Small intestine (tissue), 7 donors: ENCODE data around the gene DENND1A. TPM values are rescaled to one million over a fixed set of nuclear protein-coding genes. Genes with fewer than 3 reads are reported as not detected.

Experiments used
- DNase-seq, 2 donors: peaks; one replicate each; pipeline versions ENCODE4 v3.0.0 to v3.0.0-alpha.2; 2013
- FAIRE-seq: peaks from 2 replicates; lab custom pipeline; 2012; peaks lifted over from hg19 to GRCh38; lab: Jason Lieb, UNC
- H3K27ac ChIP-seq, 3 donors: one replicate each; pipeline ENCODE4 v1.5.1; 2013; ENCODE audit warnings: low read length in 2 of 3, mild to moderate bottlenecking in 2 of 3, control low read depth in 1 of 3, inconsistent platforms in 1 of 3, low read depth in 1 of 3, moderate library complexity in 1 of 3
- H3K27me3 ChIP-seq, 3 donors: one replicate each; pipeline ENCODE4 v1.6.1; 2013; ENCODE audit warnings: low read length in 3 of 3, inconsistent platforms in 1 of 3; ENCODE audit not compliant: control insufficient read depth in 3 of 3, insufficient read depth in 3 of 3
- H3K36me3 ChIP-seq, 3 donors: one replicate each; pipeline ENCODE4 v1.6.1; 2013; ENCODE audit warnings: low read length in 3 of 3, inconsistent platforms in 1 of 3, low read depth in 1 of 3, mild to moderate bottlenecking in 1 of 3, moderate library complexity in 1 of 3; ENCODE audit not compliant: control insufficient read depth in 3 of 3, insufficient read depth in 2 of 3
- H3K4me1 ChIP-seq, 3 donors: one replicate each; pipeline ENCODE4 v1.6.1; 2013; ENCODE audit warnings: low read length in 2 of 3, inconsistent platforms in 1 of 3, low read depth in 1 of 3, mild to moderate bottlenecking in 1 of 3, moderate library complexity in 1 of 3; ENCODE audit not compliant: control insufficient read depth in 3 of 3, insufficient read depth in 2 of 3
- H3K4me3 ChIP-seq, 3 donors: one replicate each; pipeline ENCODE4 v1.5.1; 2013; ENCODE audit warnings: low read length in 3 of 3, control low read depth in 1 of 3, inconsistent platforms in 1 of 3, low read depth in 1 of 3, mild to moderate bottlenecking in 1 of 3, moderate library complexity in 1 of 3
- H3K9me3 ChIP-seq, 2 donors: one replicate each; pipeline ENCODE4 v1.6.1; 2013; ENCODE audit warnings: low read depth in 1 of 2, low read length in 1 of 2; ENCODE audit not compliant: control insufficient read depth in 2 of 2, insufficient read depth in 1 of 2
- WGBS, 3 donors: extraction: QIAGEN DNeasy Blood & Tissue Kit; methylation state at CpG; one replicate each; pipeline ENCODE4 v1.1.7; 2013; 5-methylcytosine and 5-hydroxymethylcytosine counted together
- polyA plus RNA-seq, 4 donors: library from polyadenylated mRNA; stranded (reverse) in 3 of 4; unstranded in 1 of 4; fragments of 200-250 nt in 3 of 4; fragments of 120-200 nt in 1 of 4; gene quantifications; one replicate each; pipeline versions ENCODE4 v1.2.1 to v1.2.3, GENCODE V29; 2013
- donor health status: healthy with polysubstance abuse.
- donor health status: control.
- donor health status: control.
- donor health status: Bipolar disorder and iron deficiency.
- donor health status: healthy.

Gene DENND1A
- polyA plus RNA-seq, 4 donors: 11.5 to 43.4 (median 20.0) TPM

- DNase-seq (no peak), FAIRE-seq (no peak)
- Histone ChIP-seq H3K4me1 (peaks cover 0 to 2% (median 0%) of the 10 kb centered on the region in 3 donors), H3K9me3 (no peaks in the 10 kb centered on the region), H3K4me3 (no peak overlapping the region), H3K36me3 (peaks cover 0 to 9% (median 0%) of the 10 kb centered on the region in 3 donors), H3K27me3 (no peaks in the 10 kb centered on the region), H3K27ac (no peak overlapping the region)
- 83 to 93% (median 89%) methylated on average over 3 of the region's 3 CpGs for WGBS, 3 donors
Observed at GRCh38 chr9:123540457-123540856, 389.5 kb downstream of the DENND1A start.

- WGBS, 3 donors: 89 to 95% (median 92%) methylated on average over 3 of the region's 3 CpGs
- no peak for DNase-seq
- H3K4me3 ChIP-seq: no peak overlapping the region
- H3K27me3 ChIP-seq: no peaks in the 10 kb centered on the region
- FAIRE-seq: no peak
- H3K4me1 ChIP-seq: peaks cover 0 to 2% (median 0%) of the 10 kb centered on the region in 3 donors
- no peaks in the 10 kb centered on the region for H3K9me3 ChIP-seq
- H3K36me3 ChIP-seq: peaks cover 0 to 8% (median 4%) of the 10 kb centered on the region in 3 donors
- H3K27ac ChIP-seq: no peak overlapping the region
Observed at GRCh38 chr9:123537809-123538208, 392.1 kb downstream of the DENND1A start.

GRCh38 chr9:123536455-123536868 is 393.5 kb downstream of the DENND1A start:
- WGBS, 3 donors: 85 to 98% (median 86%) methylated on average over 6 of the region's 6 CpGs
- Histone ChIP-seq H3K4me1 (no peaks in the 10 kb centered on the region), H3K27me3 (no peaks in the 10 kb centered on the region), H3K36me3 (peaks cover 0 to 4% (median 4%) of the 10 kb centered on the region in 3 donors), H3K27ac (no peak overlapping the region), H3K4me3 (no peak overlapping the region), H3K9me3 (no peaks in the 10 kb centered on the region)
- FAIRE-seq (no peak), DNase-seq (no peak)

GRCh38 chr9:123534336-123534735 is 395.6 kb downstream of the DENND1A start:
- Histone ChIP-seq H3K36me3 (peaks cover 0 to 4% (median 4%) of the 10 kb centered on the region in 3 donors), H3K9me3 (no peaks in the 10 kb centered on the region), H3K4me1 (no peaks in the 10 kb centered on the region), H3K27ac (no peak overlapping the region), H3K27me3 (no peaks in the 10 kb centered on the region), H3K4me3 (no peak overlapping the region)
- 94 to 97% (median 95%) methylated on average over 2 of the region's 2 CpGs for WGBS, 3 donors
- DNase-seq (no peak), FAIRE-seq (no peak)

GRCh38 chr9:123530244-123530643 is 399.7 kb downstream of the DENND1A start:
- FAIRE-seq (no peak), DNase-seq (no peak)
- H3K4me1 ChIP-seq: no peaks in the 10 kb centered on the region
- no peaks in the 10 kb centered on the region for H3K27me3 ChIP-seq
- no peak overlapping the region for H3K27ac ChIP-seq
- no peaks in the 10 kb centered on the region for H3K9me3 ChIP-seq
- no peak overlapping the region for H3K4me3 ChIP-seq
- WGBS, 3 donors: 73 to 88% (median 74%) methylated on average over 4 of the region's 4 CpGs
- peaks cover 0 to 4% (median 2%) of the 10 kb centered on the region in 3 donors for H3K36me3 ChIP-seq

- peaks cover 0 to 2% (median 0%) of the 10 kb centered on the region in 3 donors for H3K36me3 ChIP-seq
- no peaks in the 10 kb centered on the region for H3K27me3 ChIP-seq
- H3K4me3 ChIP-seq: no peak overlapping the region
- H3K27ac ChIP-seq: no peak overlapping the region
- DNase-seq (no peak), FAIRE-seq (no peak)
- no peaks in the 10 kb centered on the region for H3K4me1 ChIP-seq
- 74 to 96% (median 93%) methylated on average over 2 of the region's 2 CpGs for WGBS, 3 donors
- H3K9me3 ChIP-seq: no peaks in the 10 kb centered on the region
Observed at GRCh38 chr9:123528501-123528900, 401.4 kb downstream of the DENND1A start.

- no peak overlapping the region for H3K27ac ChIP-seq
- DNase-seq (no peak), FAIRE-seq (no peak)
- H3K4me1 ChIP-seq: no peaks in the 10 kb centered on the region
- whole genome bisulfite sequencing, 3 donors: 94 to 99% (median 96%) methylated on average over 2 of the region's 2 CpGs
- H3K27me3 ChIP-seq: no peaks in the 10 kb centered on the region
- no peak overlapping the region for H3K4me3 ChIP-seq
- H3K36me3 ChIP-seq: no peaks in the 10 kb centered on the region
- H3K9me3 ChIP-seq: no peaks in the 10 kb centered on the region
Observed at GRCh38 chr9:123527981-123528380, 401.9 kb downstream of the DENND1A start.

- Histone ChIP-seq H3K9me3 (no peaks in the 10 kb centered on the region), H3K36me3 (peaks cover 0 to 4% (median 0%) of the 10 kb centered on the region in 3 donors), H3K4me1 (no peaks in the 10 kb centered on the region), H3K27me3 (no peaks in the 10 kb centered on the region), H3K27ac (no peak overlapping the region), H3K4me3 (no peak overlapping the region)
- DNase-seq (no peak), FAIRE-seq (no peak)
- 94 to 99% (median 98%) methylated on average over 3 of the region's 3 CpGs for WGBS, 3 donors
Observed at GRCh38 chr9:123525957-123526356, 404.0 kb downstream of the DENND1A start.

GRCh38 chr9:123525424-123525823 is 404.5 kb downstream of the DENND1A start:
- Histone ChIP-seq H3K27ac (no peak overlapping the region), H3K4me1 (no peaks in the 10 kb centered on the region), H3K27me3 (no peaks in the 10 kb centered on the region), H3K4me3 (no peak overlapping the region), H3K36me3 (peaks cover 0 to 4% (median 0%) of the 10 kb centered on the region in 3 donors), H3K9me3 (no peaks in the 10 kb centered on the region)
- FAIRE-seq (no peak), DNase-seq (no peak)
- WGBS, 3 donors: 78 to 87% (median 86%) methylated on average over 6 of the region's 6 CpGs
